Measurements from ENCODE around the gene RAB36. TPM values are rescaled to one million over a fixed set of nuclear protein-coding genes. Genes with fewer than 3 reads are reported as not detected.

RAB36 gene
- polyA plus RNA-seq: 2.2 TPM
- long read RNA-seq, donor 1: 0 reads
- long read RNA-seq, donor 2, partial matches to known transcripts: 0 of 1 reads
- long read RNA-seq, donor 2, other reads (novel, unspliced or antisense): 0 of 1 reads
- long read RNA-seq, donor 3: 0 reads
- long read RNA-seq, donor 4: 0 reads
- long read RNA-seq, donor 5: 0 reads
- long read RNA-seq, donor 6: 0 reads
- long read RNA-seq, donor 7: 0 reads
- long read RNA-seq, donor 8: 0 reads
- long read RNA-seq, donor 9: 0 reads
- long read RNA-seq, donor 10: 0 reads
- long read RNA-seq, donor 11, partial matches to known transcripts: 0 of 2 reads
- long read RNA-seq, donor 11, other reads (novel, unspliced or antisense): 0 of 2 reads

- Histone ChIP-seq H3K27me3 (ENCODE audit: control insufficient read depth, insufficient read depth, low read length) (no peaks in the 10 kb centered on the region), H3K4me3 (ENCODE audit: low read length) (peak within 1 kb of the TSS; percentile 47), H3K4me1 (ENCODE audit: control insufficient read depth, insufficient read depth, low read length) (peaks cover 26% of the 10 kb centered on the region), H3K36me3 (ENCODE audit: control insufficient read depth, insufficient read depth, low read length) (no peaks in the 10 kb centered on the region), H3K9me3 (ENCODE audit: control insufficient read depth, low read depth, low read length) (no peaks in the 10 kb centered on the region), H3K27ac (ENCODE audit: low read length) (peak within 1 kb of the TSS; percentile 54)
- DNase-seq: peak; percentile 97
- WGBS (ENCODE audit: insufficient coverage, low lambda C conversion rate): no CpG with 5 or more reads among the region's 62 CpGs
Measured at GRCh38 chr22:23144932-23145877, at the start of gene RAB36. Gene RAB36, plus strand, starts transcription at chr22:23145477. Its CDS starts 1,140 bp downstream, at chr22:23146617.

DNA sequence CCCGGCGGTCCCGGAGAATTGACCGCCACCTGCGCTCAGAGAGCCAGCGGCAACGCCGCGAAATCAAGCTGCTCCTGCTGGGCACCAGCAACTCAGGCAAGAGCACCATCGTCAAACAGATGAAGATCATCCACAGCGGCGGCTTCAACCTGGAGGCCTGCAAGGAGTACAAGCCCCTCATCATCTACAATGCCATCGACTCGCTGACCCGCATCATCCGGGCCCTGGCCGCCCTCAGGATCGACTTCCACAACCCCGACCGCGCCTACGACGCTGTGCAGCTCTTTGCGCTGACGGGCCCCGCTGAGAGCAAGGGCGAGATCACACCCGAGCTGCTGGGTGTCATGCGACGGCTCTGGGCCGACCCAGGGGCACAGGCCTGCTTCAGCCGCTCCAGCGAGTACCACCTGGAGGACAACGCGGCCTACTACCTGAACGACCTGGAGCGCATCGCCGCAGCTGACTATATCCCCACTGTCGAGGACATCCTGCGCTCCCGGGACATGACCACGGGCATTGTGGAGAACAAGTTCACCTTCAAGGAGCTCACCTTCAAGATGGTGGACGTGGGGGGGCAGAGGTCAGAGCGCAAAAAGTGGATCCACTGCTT lies 49.4 kb upstream of the RAB36 start:
- Histone ChIP-seq H3K4me3 (ENCODE audit: low read length) (no peak overlapping the region), H3K27ac (ENCODE audit: low read length) (no peak overlapping the region), H3K27me3 (ENCODE audit: control insufficient read depth, insufficient read depth, low read length) (no peaks in the 10 kb centered on the region), H3K4me1 (ENCODE audit: control insufficient read depth, insufficient read depth, low read length) (no peaks in the 10 kb centered on the region), H3K36me3 (ENCODE audit: control insufficient read depth, insufficient read depth, low read length) (no peaks in the 10 kb centered on the region), H3K9me3 (ENCODE audit: control insufficient read depth, low read depth, low read length) (no peaks in the 10 kb centered on the region)
- DNase-seq: no peak
- WGBS (ENCODE audit: insufficient coverage, low lambda C conversion rate): no CpG with 5 or more reads among the region's 45 CpGs

DNA sequence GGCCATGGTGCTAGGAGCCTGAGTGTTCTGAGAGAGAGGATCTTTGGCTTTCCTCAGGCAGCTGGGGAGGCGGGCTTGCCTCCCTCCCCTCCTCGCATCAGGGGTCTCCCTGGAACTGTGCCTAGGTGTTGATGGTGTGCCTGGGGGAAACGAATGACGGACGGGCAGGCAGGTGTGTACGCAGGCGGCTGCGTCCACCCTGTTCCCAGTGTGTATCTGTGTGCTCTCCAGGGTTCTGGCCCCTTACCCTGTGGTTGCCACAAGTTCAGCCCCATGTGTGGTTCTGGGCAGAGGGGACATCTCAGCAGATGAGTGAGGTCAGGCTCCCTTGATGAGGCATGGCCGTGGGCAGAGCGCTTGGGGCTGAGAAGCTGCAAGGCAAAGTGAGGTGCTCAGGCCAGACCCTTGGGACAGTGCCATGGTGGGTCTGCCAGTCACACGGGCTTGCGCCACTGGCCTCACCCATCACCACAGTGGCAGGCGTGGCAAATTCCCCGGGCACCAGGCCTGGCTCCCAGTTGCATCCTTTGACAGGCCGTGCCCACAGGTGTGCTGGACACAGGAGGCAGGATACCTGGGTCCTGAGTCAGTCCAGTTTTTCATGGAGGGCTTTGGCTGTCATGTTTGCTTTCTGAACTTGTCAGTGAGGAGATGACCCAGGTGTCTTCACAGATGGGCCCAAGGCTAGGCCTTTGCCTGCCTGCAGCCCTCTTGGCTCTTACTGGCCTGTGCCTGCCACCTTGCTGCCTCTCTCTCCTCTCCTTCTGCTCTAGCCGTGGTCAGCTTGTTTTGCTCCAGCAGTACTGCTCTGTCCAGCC lies 47.7 kb upstream of the RAB36 start:
- H3K27ac ChIP-seq (ENCODE audit: low read length): no peak overlapping the region
- no peak overlapping the region for H3K4me3 ChIP-seq (ENCODE audit: low read length)
- H3K9me3 ChIP-seq (ENCODE audit: control insufficient read depth, low read depth, low read length): no peaks in the 10 kb centered on the region
- WGBS (ENCODE audit: insufficient coverage, low lambda C conversion rate): no CpG with 5 or more reads among the region's 16 CpGs
- no peaks in the 10 kb centered on the region for H3K36me3 ChIP-seq (ENCODE audit: control insufficient read depth, insufficient read depth, low read length)
- no peak for DNase-seq
- no peaks in the 10 kb centered on the region for H3K27me3 ChIP-seq (ENCODE audit: control insufficient read depth, insufficient read depth, low read length)
- no peaks in the 10 kb centered on the region for H3K4me1 ChIP-seq (ENCODE audit: control insufficient read depth, insufficient read depth, low read length)

DNA sequence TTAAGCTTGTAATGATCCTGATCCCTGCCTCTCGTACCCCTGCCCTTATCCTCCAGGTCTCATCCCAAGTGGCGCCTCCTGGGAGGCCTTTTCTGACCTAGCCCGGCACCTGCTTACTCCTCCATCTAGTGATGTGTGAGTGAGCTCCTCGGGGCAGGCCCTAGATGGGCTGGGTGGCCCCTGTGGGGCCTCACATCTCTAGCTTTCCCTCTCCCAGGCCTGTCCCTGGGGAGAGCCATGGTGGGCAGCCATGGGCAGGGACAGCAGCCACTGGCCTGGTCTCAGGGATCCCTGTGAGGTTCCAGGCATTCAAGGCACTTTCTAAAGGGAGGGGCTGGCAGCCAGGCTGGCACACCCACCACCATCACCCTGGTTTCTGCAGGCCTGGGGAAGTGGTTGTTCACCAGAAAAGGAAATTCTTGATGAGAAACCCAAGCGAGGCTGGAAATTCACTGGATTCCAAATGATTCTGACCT lies 47.0 kb upstream of the RAB36 start:
- Histone ChIP-seq H3K27ac (ENCODE audit: low read length) (peak overlapping the region; percentile 33), H3K27me3 (ENCODE audit: control insufficient read depth, insufficient read depth, low read length) (no peaks in the 10 kb centered on the region), H3K4me3 (ENCODE audit: low read length) (no peak overlapping the region), H3K4me1 (ENCODE audit: control insufficient read depth, insufficient read depth, low read length) (no peaks in the 10 kb centered on the region), H3K9me3 (ENCODE audit: control insufficient read depth, low read depth, low read length) (no peaks in the 10 kb centered on the region), H3K36me3 (ENCODE audit: control insufficient read depth, insufficient read depth, low read length) (no peaks in the 10 kb centered on the region)
- no peak for DNase-seq
- WGBS (ENCODE audit: insufficient coverage, low lambda C conversion rate): no CpG with 5 or more reads among the region's 5 CpGs

DNA sequence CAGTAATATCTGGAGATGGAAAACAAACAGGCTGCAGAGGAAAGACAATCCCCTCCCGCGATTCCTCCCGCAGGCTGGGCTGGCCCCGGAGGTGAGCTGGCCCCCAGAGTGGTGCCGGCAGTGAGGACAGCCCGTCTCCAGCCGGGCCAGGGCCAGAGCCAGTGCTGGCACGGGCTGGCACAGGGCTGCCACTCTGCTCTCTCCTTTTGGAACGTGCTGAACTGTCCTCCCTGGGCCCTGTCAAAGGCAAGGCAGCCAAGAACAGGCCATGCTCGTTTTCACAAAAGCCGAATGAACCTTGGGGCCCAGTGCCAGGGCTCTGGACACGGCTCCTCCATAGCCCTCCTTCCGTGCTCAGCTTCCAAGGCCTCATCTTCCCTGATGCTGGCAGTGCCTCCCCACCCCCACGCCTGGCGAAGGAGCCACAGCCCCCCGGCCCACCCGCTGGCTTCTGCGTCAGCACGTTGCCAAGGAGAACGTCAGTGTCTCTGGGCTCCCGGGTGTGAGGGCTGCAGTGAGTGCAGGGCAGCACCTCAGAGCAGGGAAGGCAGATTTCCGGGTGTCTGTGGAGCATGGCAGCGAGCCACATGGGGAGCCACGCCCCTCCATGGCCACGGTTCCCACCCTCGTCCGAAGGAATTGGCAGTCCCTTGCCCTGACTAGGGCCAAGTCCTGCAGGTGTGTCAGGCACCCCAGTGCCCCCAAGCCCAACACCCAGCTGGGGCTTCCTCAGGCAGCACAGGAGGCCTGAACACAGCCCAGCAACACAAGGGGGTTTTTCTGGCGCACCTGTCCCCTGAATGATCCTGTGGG lies 46.4 kb upstream of the RAB36 start:
- Histone ChIP-seq H3K4me1 (ENCODE audit: control insufficient read depth, insufficient read depth, low read length) (no peaks in the 10 kb centered on the region), H3K36me3 (ENCODE audit: control insufficient read depth, insufficient read depth, low read length) (no peaks in the 10 kb centered on the region), H3K9me3 (ENCODE audit: control insufficient read depth, low read depth, low read length) (no peaks in the 10 kb centered on the region), H3K4me3 (ENCODE audit: low read length) (no peak overlapping the region), H3K27me3 (ENCODE audit: control insufficient read depth, insufficient read depth, low read length) (no peaks in the 10 kb centered on the region), H3K27ac (ENCODE audit: low read length) (peak overlapping the region; percentile 33)
- peak in 1 of 2 donors; percentile 19 for DNase-seq
- no CpG with 5 or more reads among the region's 28 CpGs for WGBS (ENCODE audit: insufficient coverage, low lambda C conversion rate)

DNA sequence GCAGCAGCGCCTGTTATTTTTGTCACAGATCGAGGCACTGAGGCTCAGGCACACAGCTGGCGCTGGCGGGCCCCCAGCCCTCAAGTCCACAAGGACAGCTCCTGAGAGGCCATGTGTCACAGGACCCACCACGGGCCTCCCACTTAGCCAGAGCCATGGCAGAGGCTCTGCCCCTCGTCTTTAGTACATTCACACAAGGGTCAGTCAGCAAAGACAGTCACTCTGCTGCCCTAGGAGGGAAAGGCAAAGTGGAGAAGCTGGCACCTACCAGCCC lies 45.8 kb upstream of the RAB36 start:
- no peak for DNase-seq

DNA sequence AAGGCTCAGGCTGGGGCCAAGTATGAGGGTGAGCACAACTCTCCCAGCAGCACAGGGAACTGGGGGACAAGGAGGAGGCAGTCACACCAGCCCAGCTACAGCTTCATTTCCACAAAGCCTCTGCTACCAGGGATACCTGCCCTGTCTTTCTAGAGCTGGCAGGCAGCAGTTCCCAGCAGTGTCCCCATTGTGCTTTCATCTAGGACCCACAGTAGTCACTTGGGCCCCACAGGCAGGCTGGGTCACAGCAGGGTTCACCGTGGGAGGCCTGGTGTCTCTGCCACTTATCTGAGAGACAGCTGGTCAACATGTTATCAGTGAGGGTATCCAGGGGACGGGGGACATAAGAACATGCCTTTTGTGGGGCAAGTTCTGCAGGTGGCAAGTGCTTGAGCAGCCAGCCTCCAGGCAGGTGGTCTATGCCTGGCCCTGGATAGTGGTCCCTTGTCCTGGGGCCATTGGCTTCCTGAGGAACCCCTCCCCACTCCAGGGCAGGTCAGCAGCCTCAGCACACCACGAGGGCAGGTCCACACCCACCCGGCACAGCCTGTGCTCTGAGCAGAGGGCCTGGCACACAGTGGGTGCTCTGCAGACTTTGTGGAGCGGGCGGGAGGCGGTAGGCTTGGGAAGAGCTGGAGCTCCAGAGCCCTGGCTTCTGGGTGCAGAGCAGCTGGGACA lies 45.0 kb upstream of the RAB36 start:
- Histone ChIP-seq H3K27me3 (ENCODE audit: control insufficient read depth, insufficient read depth, low read length) (no peaks in the 10 kb centered on the region), H3K4me3 (ENCODE audit: low read length) (no peak overlapping the region), H3K4me1 (ENCODE audit: control insufficient read depth, insufficient read depth, low read length) (no peaks in the 10 kb centered on the region), H3K27ac (ENCODE audit: low read length) (no peak overlapping the region), H3K9me3 (ENCODE audit: control insufficient read depth, low read depth, low read length) (no peaks in the 10 kb centered on the region), H3K36me3 (ENCODE audit: control insufficient read depth, insufficient read depth, low read length) (no peaks in the 10 kb centered on the region)
- no CpG with 5 or more reads among the region's 7 CpGs for WGBS (ENCODE audit: insufficient coverage, low lambda C conversion rate)
- no peak for DNase-seq

More for the DNA sequence above, 45.8 kb upstream of the RAB36 start:
- Histone ChIP-seq H3K4me3 (ENCODE audit: low read length) (no peak overlapping the region), H3K9me3 (ENCODE audit: control insufficient read depth, low read depth, low read length) (no peaks in the 10 kb centered on the region), H3K36me3 (ENCODE audit: control insufficient read depth, insufficient read depth, low read length) (no peaks in the 10 kb centered on the region), H3K27ac (ENCODE audit: low read length) (no peak overlapping the region), H3K4me1 (ENCODE audit: control insufficient read depth, insufficient read depth, low read length) (no peaks in the 10 kb centered on the region), H3K27me3 (ENCODE audit: control insufficient read depth, insufficient read depth, low read length) (no peaks in the 10 kb centered on the region)
- WGBS (ENCODE audit: insufficient coverage, low lambda C conversion rate): no CpG with 5 or more reads among the region's 6 CpGs

GRCh38 chr22:23101524-23101923 lies 43.8 kb upstream of the RAB36 start:
- Histone ChIP-seq H3K27me3 (ENCODE audit: control insufficient read depth, insufficient read depth, low read length) (no peaks in the 10 kb centered on the region), H3K4me1 (ENCODE audit: control insufficient read depth, insufficient read depth, low read length) (no peaks in the 10 kb centered on the region), H3K36me3 (ENCODE audit: control insufficient read depth, insufficient read depth, low read length) (no peaks in the 10 kb centered on the region), H3K4me3 (ENCODE audit: low read length) (no peak overlapping the region), H3K27ac (ENCODE audit: low read length) (no peak overlapping the region), H3K9me3 (ENCODE audit: control insufficient read depth, low read depth, low read length) (no peaks in the 10 kb centered on the region)
- WGBS (ENCODE audit: insufficient coverage, low lambda C conversion rate): no CpG with 5 or more reads among the region's 3 CpGs
- no peak for DNase-seq

DNA sequence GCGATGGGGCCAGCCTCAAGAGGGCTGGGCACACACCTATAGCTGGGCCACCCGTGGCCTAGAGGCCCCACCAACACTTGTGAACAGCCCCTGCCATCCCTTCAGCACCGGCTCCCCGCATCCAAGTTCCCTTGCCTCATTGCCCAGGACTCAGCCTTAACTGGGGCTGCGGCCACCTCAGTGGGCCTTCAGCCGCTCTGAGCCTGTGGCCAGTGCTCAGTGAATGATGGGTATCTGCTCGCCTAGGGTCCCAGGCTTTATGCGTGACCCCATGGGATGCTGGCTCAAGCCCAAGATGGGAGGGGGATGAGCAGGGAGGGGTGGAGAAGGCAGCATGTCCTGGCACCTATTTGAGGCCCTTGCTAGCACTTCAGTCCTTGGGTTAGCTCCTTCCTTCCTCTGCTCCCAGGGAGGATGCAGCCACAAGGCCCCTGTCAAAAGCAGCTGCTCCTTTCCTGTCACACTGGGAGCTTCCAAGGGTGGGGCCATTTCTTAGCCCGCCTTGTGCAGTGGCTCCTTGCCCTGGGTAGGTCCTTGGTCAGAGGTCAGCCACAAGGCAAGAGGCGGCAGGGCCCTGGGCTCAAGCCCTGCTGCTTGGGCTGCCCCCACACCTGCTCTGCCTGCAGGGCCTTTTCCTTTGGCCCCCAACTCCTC lies 43.1 kb upstream of the RAB36 start:
- no peak overlapping the region for H3K4me3 ChIP-seq (ENCODE audit: low read length)
- no peaks in the 10 kb centered on the region for H3K4me1 ChIP-seq (ENCODE audit: control insufficient read depth, insufficient read depth, low read length)
- H3K27ac ChIP-seq (ENCODE audit: low read length): no peak overlapping the region
- no CpG with 5 or more reads among the region's 10 CpGs for WGBS (ENCODE audit: insufficient coverage, low lambda C conversion rate)
- DNase-seq: no peak
- H3K36me3 ChIP-seq (ENCODE audit: control insufficient read depth, insufficient read depth, low read length): no peaks in the 10 kb centered on the region
- H3K27me3 ChIP-seq (ENCODE audit: control insufficient read depth, insufficient read depth, low read length): no peaks in the 10 kb centered on the region
- no peaks in the 10 kb centered on the region for H3K9me3 ChIP-seq (ENCODE audit: control insufficient read depth, low read depth, low read length)

All from large intestine (tissue), 12 donors.